HEK293 (cell line): ENCODE data around the gene ZNF507.

ENCODE experiments used
- CTCF ChIA-PET: fragments of 350-600 bp; formaldehyde crosslinking; extraction: SDS; loops from one replicate; lab custom pipeline; 2021; ENCODE audit warnings: antibody characterized with exemption; lab: Yijun Ruan, JAX
- POLR2A ChIA-PET: fragments of 300-600 bp; formaldehyde crosslinking; extraction: SDS; loops from one replicate; lab custom pipeline; 2020; ENCODE audit warnings: antibody characterized with exemption, inconsistent platforms; lab: Yijun Ruan, JAX
- H3K27ac ChIP-seq: fragments of 200-500 bp; sonication (Bioruptor generic); 2 replicates; pipeline ENCODE4 v1.5.1; 2014; ENCODE audit warnings: low read depth, low read length, control low read depth, inconsistent platforms; ENCODE audit errors: extremely low read depth
- H3K36me3 ChIP-seq, 2 experiments: fragments of 200-500 bp in 1 of 2; sonication (Bioruptor generic) in 1 of 2; 1 replicate in 1 of 2; 2 replicates in 1 of 2; pipeline ENCODE4 v1.5.1; 2014 to 2017; ENCODE audit warnings: inconsistent platforms in 2 of 2, low read length in 2 of 2; ENCODE audit not compliant: control insufficient read depth in 2 of 2, insufficient read depth in 1 of 2
- H3K4me1 ChIP-seq: fragments of 200-500 bp; sonication (Bioruptor generic); 2 replicates; pipeline ENCODE4 v1.5.1; 2014; ENCODE audit warnings: mild to moderate bottlenecking, low read length, inconsistent platforms; ENCODE audit not compliant: control insufficient read depth, insufficient read depth
- H3K4me3 ChIP-seq: 2 replicates; pipeline ENCODE4 v1.5.1; 2011; ENCODE audit warnings: low read depth, mild to moderate bottlenecking, control low read depth, low read length, moderate library complexity
- H3K9me3 ChIP-seq: fragments of 200-500 bp; sonication (Bioruptor generic); 2 replicates; pipeline ENCODE4 v1.5.1; 2014; ENCODE audit warnings: low read depth, low read length, inconsistent platforms; ENCODE audit not compliant: control insufficient read depth, insufficient read depth
- ATF2 ChIP-seq: fragments of 450-650 bp; formaldehyde crosslinking; IDR thresholded peaks from 2 replicates; pipeline ENCODE4 v1.5.1; 2016; ENCODE audit warnings: missing biosample characterization, missing genetic modification characterization, low read depth
- GLI4 ChIP-seq: fragments of 450-650 bp; formaldehyde crosslinking; IDR thresholded peaks from 2 replicates; pipeline ENCODE4 v1.5.1; 2016; ENCODE audit warnings: missing biosample characterization, missing genetic modification characterization
- KLF8 ChIP-seq: fragments of 450-650 bp; formaldehyde crosslinking; IDR thresholded peaks from 2 replicates; pipeline ENCODE4 v1.5.1; 2016; ENCODE audit warnings: missing biosample characterization, missing genetic modification characterization
- PRDM10 ChIP-seq: fragments of 450-650 bp; formaldehyde crosslinking; IDR thresholded peaks from 2 replicates; pipeline ENCODE4 v1.5.1; 2016; ENCODE audit warnings: missing biosample characterization, missing genetic modification characterization
- PRDM6 ChIP-seq: fragments of 450-650 bp; formaldehyde crosslinking; IDR thresholded peaks from 2 replicates; pipeline ENCODE4 v1.5.1; 2017; ENCODE audit warnings: missing biosample characterization, missing genetic modification characterization
- SCRT1 ChIP-seq: fragments of 450-650 bp; formaldehyde crosslinking; IDR thresholded peaks from 2 replicates; pipeline ENCODE4 v1.5.1; 2016; ENCODE audit warnings: missing biosample characterization, missing genetic modification characterization, borderline replicate concordance
- TRIM28 ChIP-seq: IDR thresholded peaks from 2 replicates; pipeline ENCODE4 v1.6.1; 2011; ENCODE audit warnings: low read length, control low read depth, borderline replicate concordance
- YY1 ChIP-seq: fragments of 450-650 bp; formaldehyde crosslinking; IDR thresholded peaks from 2 replicates; pipeline ENCODE4 v1.5.1; 2018; ENCODE audit warnings: missing biosample characterization, missing genetic modification characterization
- ZBTB20 ChIP-seq: fragments of 450-650 bp; formaldehyde crosslinking; IDR thresholded peaks from 2 replicates; pipeline ENCODE4 v1.5.1; 2016; ENCODE audit warnings: missing biosample characterization, missing genetic modification characterization
- ZBTB8A ChIP-seq: fragments of 450-650 bp; formaldehyde crosslinking; IDR thresholded peaks from 2 replicates; pipeline ENCODE4 v1.5.1; 2016; ENCODE audit warnings: missing biosample characterization, missing genetic modification characterization
- ZNF18 ChIP-seq: fragments of 450-650 bp; formaldehyde crosslinking; IDR thresholded peaks from 2 replicates; pipeline ENCODE4 v1.5.1; 2016; ENCODE audit warnings: missing biosample characterization, missing genetic modification characterization
- ZNF202 ChIP-seq: fragments of 450-650 bp; formaldehyde crosslinking; IDR thresholded peaks from 2 replicates; pipeline ENCODE4 v1.5.1; 2016; ENCODE audit warnings: missing biosample characterization, missing genetic modification characterization, borderline replicate concordance
- ZNF366 ChIP-seq: fragments of 450-650 bp; formaldehyde crosslinking; conservative IDR thresholded peaks from 2 replicates; pipeline ENCODE4 v1.5.1; 2016; ENCODE audit warnings: missing biosample characterization, missing genetic modification characterization
- ZNF426 ChIP-seq: fragments of 450-650 bp; formaldehyde crosslinking; IDR thresholded peaks from 2 replicates; pipeline ENCODE4 v1.5.1; 2017; ENCODE audit warnings: missing biosample characterization, missing genetic modification characterization, mild to moderate bottlenecking, inconsistent platforms, moderate library complexity
- ZNF513 ChIP-seq: fragments of 450-650 bp; IDR thresholded peaks from 2 replicates; pipeline ENCODE4 v1.5.1; 2018; ENCODE audit warnings: missing biosample characterization, missing genetic modification characterization
- ZNF529 ChIP-seq: fragments of 450-650 bp; formaldehyde crosslinking; IDR thresholded peaks from 2 replicates; pipeline ENCODE4 v1.5.1; 2017; ENCODE audit warnings: missing genetic modification characterization, missing biosample characterization; ENCODE audit not compliant: insufficient replicate concordance
- ZNF580 ChIP-seq: fragments of 450-650 bp; formaldehyde crosslinking; IDR thresholded peaks from 2 replicates; pipeline ENCODE4 v1.5.1; 2016; ENCODE audit warnings: missing biosample characterization, missing genetic modification characterization
- ZNF654 ChIP-seq: fragments of 450-650 bp; formaldehyde crosslinking; IDR thresholded peaks from 2 replicates; pipeline ENCODE4 v1.5.1; 2016; ENCODE audit warnings: low read depth, missing biosample characterization, missing genetic modification characterization
- ZNF658 ChIP-seq: fragments of 450-650 bp; formaldehyde crosslinking; IDR thresholded peaks from 2 replicates; pipeline ENCODE4; 2016; ENCODE audit warnings: missing biosample characterization, missing genetic modification characterization
- ZNF776 ChIP-seq: fragments of 450-650 bp; formaldehyde crosslinking; IDR thresholded peaks from 2 replicates; pipeline ENCODE4 v1.5.0; 2017; ENCODE audit warnings: missing biosample characterization, missing genetic modification characterization, borderline replicate concordance

ZNF507 gene

GRCh38 chr19:32333227-32333626 is 12.2 kb upstream of the ZNF507 start:
- Histone ChIP-seq H3K4me3 (no peak overlapping the region), H3K27ac (no peak overlapping the region), H3K36me3 (no peaks in the 10 kb centered on the region), H3K4me1 (no peaks in the 10 kb centered on the region), H3K9me3 (no peaks in the 10 kb centered on the region)
- ChIA-PET POLR2A (no interaction called here), CTCF (interaction anchor here (0.8 to 1.4 kb wide), 4 partner anchors 8 to 237 kb away, joined by 3 to 5 read pairs (median 4); no protein-coding TSS in a partner anchor)
- TF ChIP-seq ATF2 (tag by site-specific recombination) (no peak), GLI4 (no peak), PRDM6 (tag by site-specific recombination) (no peak), ZNF658 (no peak), ZNF580 (tag by site-specific recombination) (no peak), KLF8 (no peak), ZNF513 (no peak), ZNF18 (no peak), ZNF426 (tag by site-specific recombination) (no peak), PRDM10 (tag by site-specific recombination) (no peak), ZBTB20 (no peak), SCRT1 (tag by site-specific recombination) (no peak), ZBTB8A (no peak), ZNF529 (tag by site-specific recombination) (no peak), ZNF366 (tag by site-specific recombination) (no peak), ZNF654 (tag by site-specific recombination) (no peak), YY1 (tag by site-specific recombination) (no peak), ZNF776 (no peak), TRIM28 (no peak), ZNF202 (tag by site-specific recombination) (no peak)
